NCI-H1436 treated with DMSO at 0.1 percent for 48 hours (cell line): ENCODE results near the gene STX17.
"Not testable (repeated sequence)": the region's sequence is repeated elsewhere in the genome, so short reads cannot be mapped to it uniquely, and the experiment has no call there.

ENCODE experiments used
- DNase-seq: peaks from one replicate; lab custom pipeline; 2025; lab: John Stamatoyannopoulos, UW

STX17 gene

DNA sequence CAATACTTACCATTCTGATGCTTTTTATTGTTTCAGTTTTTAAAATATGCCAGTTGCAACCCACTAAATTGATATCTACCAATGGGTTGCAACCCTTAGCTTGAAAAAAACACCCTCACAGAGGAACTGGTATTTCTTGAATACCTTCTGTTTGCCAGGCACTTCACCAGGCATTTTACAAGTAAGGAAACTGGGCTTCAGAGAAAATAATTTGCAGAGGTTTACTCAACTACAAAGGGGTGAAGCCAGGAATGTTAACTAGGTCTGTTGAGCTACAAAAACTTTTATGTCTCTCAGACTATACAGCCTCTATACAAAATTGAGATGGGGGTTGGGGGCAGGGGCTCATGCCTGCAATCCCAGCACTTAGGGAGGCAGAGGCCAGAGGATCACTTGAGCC, 65.0 kb downstream of the STX17 start:
- DNase-seq, result no peak

DNA sequence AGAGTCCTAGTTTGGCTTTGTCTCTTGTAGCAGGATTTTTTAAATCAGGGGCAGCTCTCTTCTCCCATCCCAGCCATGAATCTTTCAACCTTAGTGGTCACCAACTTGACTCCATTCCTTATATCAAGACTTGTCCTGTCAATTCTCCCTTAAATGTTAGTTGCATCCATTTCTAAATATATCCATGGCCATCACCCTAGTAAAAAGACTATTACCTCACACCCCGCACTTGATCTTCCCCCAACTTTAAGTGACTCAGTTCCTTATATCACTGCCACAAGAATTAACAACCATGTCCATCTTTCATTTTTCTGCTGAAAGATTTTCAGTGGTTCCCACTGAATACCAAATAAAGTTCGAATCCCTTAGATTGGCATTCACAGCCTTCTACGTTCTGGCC, 67.0 kb downstream of the STX17 start:
- no peak for DNase-seq

DNA sequence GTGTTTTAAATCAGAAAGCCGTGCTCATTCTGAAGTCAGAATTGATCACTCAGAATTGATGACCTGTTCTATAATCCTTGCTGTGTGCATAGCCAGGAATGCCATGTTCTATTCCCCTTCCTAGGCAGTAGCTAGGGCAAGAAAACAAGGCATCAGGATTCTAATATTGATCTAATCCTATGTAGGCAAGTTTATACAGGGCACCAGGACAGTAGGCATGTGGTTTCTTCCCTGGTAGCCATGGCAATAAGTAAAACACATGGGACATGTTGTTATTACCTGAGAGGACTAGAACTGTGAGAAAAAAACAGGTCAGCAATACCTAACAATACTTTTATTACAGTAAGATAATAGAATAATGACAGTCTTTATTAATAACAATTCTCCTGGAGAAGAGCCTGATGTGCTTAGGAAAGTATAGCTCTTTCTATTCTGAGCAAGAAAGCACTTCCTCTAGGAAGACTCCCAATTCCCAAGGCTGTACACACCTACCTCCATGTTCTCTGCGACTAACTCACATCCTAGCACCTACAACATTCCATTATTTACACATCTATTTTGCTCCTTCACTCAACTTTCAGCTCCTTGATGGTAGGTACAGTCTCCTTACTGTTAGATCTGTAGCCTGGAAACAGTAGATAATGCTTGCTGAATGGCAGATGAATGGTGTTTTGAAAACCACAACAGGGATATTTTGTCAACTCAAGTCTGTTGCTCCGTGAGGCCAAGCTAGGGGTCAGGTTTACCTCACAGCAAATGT, 70.8 kb downstream of the STX17 start:
- DNase-seq, result no peak

DNA sequence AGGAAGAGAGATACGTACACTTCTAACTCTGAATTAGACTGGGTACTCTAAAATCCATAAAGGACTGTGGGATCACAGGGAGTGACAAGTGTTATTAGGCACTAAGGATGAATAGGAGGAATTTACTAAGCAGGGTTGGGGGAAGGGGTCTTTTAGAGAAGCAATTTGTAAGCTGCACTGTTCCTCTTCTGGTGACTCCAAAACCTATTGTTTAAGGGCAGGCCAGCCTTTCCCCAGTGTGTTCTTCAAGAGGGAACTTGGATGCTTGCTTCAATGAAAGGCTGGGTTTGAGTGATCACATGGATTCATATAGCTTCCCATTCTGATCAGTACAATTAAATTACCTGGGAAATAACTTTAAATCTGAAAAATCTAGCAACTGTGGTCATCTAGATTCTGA, 71.8 kb downstream of the STX17 start:
- no peak for DNase-seq

DNA sequence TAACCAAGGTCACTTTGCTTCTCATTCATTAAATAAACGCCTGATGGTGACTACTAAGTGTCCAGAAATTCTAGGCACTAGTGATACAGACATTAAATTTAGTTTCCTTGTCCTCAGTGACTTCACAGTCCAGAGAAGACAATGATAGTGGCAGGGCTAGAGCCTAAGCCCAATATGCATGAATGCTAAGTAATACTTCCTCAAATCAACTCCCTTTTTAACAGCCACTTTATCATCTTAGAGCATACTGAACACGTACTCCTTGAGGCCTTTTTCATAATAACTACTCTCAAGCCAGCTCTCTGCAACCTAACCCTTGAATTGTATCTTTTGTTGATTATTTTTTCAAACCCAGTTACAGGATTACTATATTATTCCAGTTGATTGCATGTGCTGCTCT, 74.1 kb downstream of the STX17 start:
- no peak for DNase-seq

DNA sequence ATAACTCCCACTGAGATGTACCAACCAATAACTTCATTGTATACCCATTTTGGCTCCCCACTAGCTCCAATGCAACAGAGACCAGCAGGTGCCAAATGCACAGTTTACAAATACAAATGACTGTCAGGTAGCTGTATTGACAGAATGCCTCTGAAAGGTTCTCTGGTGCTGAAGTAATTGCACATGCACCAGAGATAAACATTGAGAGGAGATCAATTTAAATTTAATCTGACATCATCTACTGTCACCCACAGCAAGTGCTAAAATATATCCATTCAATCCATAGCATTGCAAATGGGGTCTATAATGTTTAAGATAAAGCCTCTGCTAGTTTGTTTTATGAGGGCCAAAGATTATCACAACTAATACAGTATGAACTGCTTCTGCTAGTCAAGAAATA, 80.2 kb downstream of the STX17 start:
- DNase-seq, result no peak

DNA sequence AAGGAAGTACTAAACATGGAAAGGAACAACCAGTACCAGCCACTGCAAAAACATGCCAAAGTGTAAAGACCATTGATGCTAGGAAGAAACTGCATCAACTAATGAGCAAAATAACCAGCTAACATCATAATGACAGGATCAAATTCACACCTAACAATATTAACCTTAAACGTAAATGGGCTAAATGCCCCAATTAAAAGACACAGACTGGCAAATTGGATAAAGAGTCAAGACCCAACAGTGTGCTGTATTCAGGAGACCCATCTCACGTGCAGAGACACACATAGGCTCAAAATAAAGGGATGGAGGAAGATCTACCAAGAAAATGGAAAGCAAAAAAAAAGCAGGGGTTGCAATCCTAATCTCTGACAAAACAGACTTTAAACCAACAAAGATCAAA, 84.1 kb downstream of the STX17 start:
- DNase-seq, result not testable (repeated sequence)

DNA sequence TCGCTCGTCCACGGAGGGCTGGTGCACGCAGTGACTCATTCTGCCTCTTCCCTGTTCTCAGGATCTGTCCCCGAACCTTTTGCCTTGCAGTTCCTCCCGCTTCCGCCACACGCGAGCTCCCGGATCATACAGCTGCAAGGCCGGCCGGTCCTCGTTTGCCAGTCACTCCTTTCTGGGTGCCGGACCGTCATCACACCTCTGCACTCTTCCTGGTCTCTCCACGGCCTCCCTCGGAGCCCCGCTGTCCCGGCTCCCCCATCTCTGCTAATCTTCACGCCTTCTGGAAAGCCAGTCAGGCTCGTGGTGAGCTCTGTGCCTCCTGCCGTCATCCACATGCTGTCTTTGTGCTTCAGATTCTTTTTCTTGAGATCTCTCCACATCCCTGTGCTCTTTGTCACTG, 91.8 kb downstream of the STX17 start:
- no peak for DNase-seq

DNA sequence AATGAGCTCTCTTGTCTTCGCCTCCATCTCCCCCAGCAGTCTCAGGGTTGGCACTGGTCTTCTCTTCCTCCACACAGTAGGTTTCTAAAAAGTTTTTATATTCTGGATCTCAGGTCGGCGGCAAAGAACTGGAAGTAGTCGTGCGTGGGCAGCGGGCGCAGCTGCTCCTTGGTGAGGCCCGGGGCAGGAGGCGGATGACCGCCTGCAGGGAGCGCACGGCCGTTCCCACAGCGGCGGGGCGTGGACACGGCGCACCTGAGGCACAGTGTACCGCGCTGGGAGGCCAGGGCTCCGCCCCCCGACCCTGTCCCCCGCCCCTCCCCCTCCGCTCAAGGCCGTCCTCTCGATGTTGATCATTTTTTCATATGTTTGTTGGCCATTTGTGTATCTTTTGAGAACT, 92.4 kb downstream of the STX17 start:
- no peak for DNase-seq

DNA sequence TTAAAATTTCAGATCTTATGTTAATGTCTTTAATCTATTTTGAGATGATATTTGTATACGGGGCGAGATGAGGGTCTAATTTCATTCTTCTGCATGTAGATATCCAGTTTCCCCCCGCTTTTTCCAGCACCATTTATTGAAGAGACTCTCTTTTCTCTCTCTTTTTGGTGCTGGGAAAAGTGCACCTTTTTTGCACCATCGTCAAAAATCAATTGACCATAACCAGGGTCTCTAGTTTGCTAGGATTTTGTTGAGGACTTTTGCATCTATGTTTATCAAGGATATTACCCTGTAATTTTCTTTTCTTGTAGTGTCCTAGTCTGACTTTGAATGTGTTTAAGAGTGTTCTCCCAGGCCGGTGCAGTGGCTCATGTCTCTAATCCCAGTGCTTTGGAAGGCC, 93.3 kb downstream of the STX17 start:
- no peak for DNase-seq

DNA sequence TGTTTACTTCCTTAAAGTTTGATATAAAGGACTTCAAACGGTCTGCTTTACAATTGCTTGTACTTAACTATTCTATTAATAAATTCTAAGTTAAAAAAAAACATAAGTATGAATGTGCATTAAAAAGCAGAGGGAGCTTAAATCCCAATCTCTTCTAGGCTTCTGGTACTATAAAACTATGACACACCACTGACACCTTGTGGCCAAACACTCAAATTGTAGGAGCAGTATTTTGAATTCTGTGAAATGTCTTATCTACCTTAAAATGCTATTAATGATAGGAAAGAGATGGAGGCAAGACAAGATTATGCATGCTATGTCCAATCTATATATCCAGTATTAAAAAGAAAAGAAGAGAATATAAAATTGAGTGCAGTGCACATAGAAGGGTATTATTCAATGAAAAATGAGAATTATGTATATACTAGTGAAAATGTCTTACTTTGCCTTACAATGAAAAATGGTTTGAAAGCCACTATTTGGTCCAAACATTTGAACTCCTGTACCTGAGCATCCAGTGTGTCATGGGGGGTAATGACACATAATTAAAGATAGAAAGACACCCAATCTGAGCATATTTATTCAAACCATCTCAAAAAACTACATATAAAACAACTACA, 104.7 kb downstream of the STX17 start:
- DNase-seq, result no peak

DNA sequence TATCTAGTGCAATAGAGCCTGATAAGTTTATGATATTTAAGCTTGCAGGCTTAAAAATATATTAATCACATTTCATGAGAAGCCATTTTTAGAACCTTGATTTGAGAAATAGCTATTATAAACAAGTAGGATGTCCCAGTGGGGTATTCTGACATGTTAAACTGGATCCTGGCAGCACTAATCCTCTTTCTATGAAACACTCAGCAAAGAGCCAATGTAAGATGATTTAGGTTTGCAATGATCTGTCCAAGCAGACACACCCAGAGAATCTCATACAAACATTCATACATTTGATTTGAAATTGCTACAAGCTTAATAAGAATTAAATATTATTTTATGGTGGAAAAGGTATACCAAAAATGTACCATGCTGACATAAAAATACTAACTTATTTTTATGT, 105.8 kb downstream of the STX17 start:
- no peak for DNase-seq

DNA sequence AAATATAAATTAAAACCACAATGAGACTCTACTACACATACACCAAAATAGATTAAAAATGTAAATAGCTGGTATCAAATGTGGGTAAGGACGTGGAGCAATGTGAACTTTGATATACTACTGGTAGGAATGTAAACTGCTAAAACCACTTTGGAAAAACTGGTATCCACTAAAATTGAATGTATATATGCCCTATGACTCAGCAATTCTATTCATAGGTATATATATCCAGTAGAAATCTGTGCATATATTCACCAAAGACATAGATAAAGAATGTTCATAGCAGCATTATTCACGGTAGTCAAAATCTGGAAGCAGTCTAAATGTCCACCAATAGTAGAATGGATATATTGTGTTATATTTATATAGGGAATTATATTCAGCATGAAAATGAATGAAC, 107.1 kb downstream of the STX17 start:
- DNase-seq, result no peak

DNA sequence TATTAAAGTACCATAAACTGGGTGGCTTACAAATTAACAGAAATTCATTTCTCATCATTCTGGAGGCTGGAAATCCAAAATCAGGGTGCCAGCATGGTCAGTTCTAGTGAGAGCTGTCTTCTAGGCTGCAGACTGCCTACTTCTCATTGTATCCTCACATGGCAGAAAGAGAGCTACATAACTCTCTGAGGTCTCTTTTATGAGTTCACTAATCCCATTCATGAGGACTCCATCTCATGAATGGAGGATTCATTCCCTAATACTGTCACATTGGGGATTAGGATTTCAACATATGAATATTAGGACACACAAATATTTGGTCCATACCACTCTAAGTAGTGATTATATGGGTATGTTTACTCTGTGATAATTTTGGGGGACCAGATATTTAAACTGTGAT, 108.4 kb downstream of the STX17 start:
- DNase-seq, result no peak

DNA sequence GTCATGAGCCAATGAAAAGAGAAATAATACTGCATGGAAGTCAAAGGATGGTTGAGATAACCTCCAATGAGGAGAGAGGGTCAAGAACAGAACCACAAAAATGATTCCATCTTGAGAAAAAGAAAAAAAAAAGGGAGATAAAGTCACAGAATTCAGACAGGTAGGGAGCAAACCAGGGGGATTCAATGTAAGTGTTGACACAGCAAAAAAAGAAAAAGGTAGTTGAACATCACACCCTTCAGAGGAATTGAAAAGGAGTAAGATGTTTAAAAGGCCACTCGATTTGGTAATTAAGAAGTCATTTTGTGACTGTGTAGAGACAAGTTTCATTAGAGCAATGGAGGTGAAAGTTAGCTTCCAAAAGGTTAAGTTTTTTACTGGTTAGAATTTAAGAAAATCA, 113.1 kb downstream of the STX17 start:
- DNase-seq, result no peak
